GM23338 (cell line): ENCODE measurements around the gene OR5A1.

Experiments used
- CREB1 ChIP-seq: fragments of 250-450 bp; sonication (Bioruptor Pico); IDR thresholded peaks from 2 replicates; pipeline ENCODE4 v1.5.0; 2020; ENCODE audit warnings: low read depth, mild to moderate bottlenecking, moderate library complexity
- CTCF ChIP-seq, 2 experiments: fragments of 200-600 bp in 1 of 2; sonication (generic) in 1 of 2; conservative IDR thresholded peaks; 2 replicates each; pipeline versions ENCODE4 v1.5.1 to v1.6.1; 2016 to 2017; ENCODE audit warnings: antibody characterized with exemption in 2 of 2, low read depth in 2 of 2, mild to moderate bottlenecking in 2 of 2, moderate library complexity in 1 of 2
- EZH2 ChIP-seq: fragments of 200-600 bp; sonication (generic); IDR thresholded peaks from one replicate; pipeline ENCODE4 v1.8.0; 2017; ENCODE audit warnings: antibody characterized with exemption, mild to moderate bottlenecking, low read depth; ENCODE audit not compliant: unreplicated experiment
- EZH2phosphoT487 ChIP-seq: fragments of 200-600 bp; sonication (generic); IDR thresholded peaks from one replicate; pipeline ENCODE4 v1.8.1; 2018; ENCODE audit warnings: antibody characterized with exemption; ENCODE audit not compliant: unreplicated experiment
- JUNB ChIP-seq: IDR thresholded peaks from one replicate; pipeline ENCODE4 v1.6.1; 2016; ENCODE audit warnings: antibody characterized with exemption; ENCODE audit not compliant: unreplicated experiment
- NANOG ChIP-seq: IDR thresholded peaks from 2 replicates; pipeline ENCODE4 v1.6.1; 2016; ENCODE audit warnings: antibody characterized with exemption, borderline replicate concordance
- POLR2AphosphoS5 ChIP-seq: IDR thresholded peaks from 2 replicates; pipeline ENCODE4 v1.6.1; 2016; ENCODE audit warnings: antibody characterized with exemption, low read depth
- REST ChIP-seq: IDR thresholded peaks from one replicate; pipeline ENCODE4 v1.6.1; 2018; ENCODE audit warnings: antibody characterized with exemption; ENCODE audit not compliant: unreplicated experiment
- STAT1 ChIP-seq: IDR thresholded peaks from one replicate; pipeline ENCODE4 v1.6.1; 2016; ENCODE audit warnings: antibody characterized with exemption; ENCODE audit not compliant: unreplicated experiment
- ZNF114 ChIP-seq: fragments of 250-450 bp; sonication (Bioruptor Pico); IDR thresholded peaks from 2 replicates; pipeline ENCODE4 v1.5.0; 2020; ENCODE audit warnings: mild to moderate bottlenecking, moderate library complexity
- ZNF331 ChIP-seq: fragments of 250-450 bp; sonication (Bioruptor Pico); IDR thresholded peaks from 2 replicates; pipeline ENCODE4 v1.5.0; 2020; ENCODE audit warnings: low read depth, mild to moderate bottlenecking, moderate library complexity

- TF ChIP-seq CTCF (conservative IDR thresholded peaks at IDR 0.05; ENCODE audit: low read depth in 2 of 2), result no peak
- no peak for TF ChIP-seq POLR2AphosphoS5
- TF ChIP-seq REST, result no peak
- no peak for TF ChIP-seq EZH2
- TF ChIP-seq ZNF114 (CRISPR knock-in tag), result no peak
- no peak for TF ChIP-seq ZNF331 (CRISPR knock-in tag)
- no peak for TF ChIP-seq NANOG
- no peak for TF ChIP-seq CREB1 (CRISPR knock-in tag)
- no peak for TF ChIP-seq EZH2phosphoT487
- TF ChIP-seq JUNB, result no peak
- no peak for TF ChIP-seq STAT1
Measured at GRCh38 chr11:59427068-59427382, 9.2 kb upstream of the OR5A1 start.
